HG03139 (cell line): ENCODE measurements around the gene GLYATL1.

ENCODE experiments used
- ATAC-seq: cut with Tn5 transposase; IDR thresholded peaks from one replicate; pipeline ENCODE4 v1.9.1; 2021; ENCODE audit not compliant: unreplicated experiment

The GLYATL1 gene

GRCh38 chr11:58926251-58926650, 13.0 kb upstream of the GLYATL1 start:
- ATAC-seq, result no peak

- ATAC-seq, result no peak
Observed at GRCh38 chr11:58926695-58927094, 12.6 kb upstream of the GLYATL1 start.

GRCh38 chr11:58927393-58928106, 11.7 kb upstream of the GLYATL1 start:
- no peak for ATAC-seq

- ATAC-seq, result no peak
Observed at GRCh38 chr11:58928107-58928499, 11.2 kb upstream of the GLYATL1 start.

GRCh38 chr11:58928691-58929090, 10.6 kb upstream of the GLYATL1 start:
- no peak for ATAC-seq

GRCh38 chr11:58930926-58931325, 8.4 kb upstream of the GLYATL1 start:
- ATAC-seq, result no peak

GRCh38 chr11:58933661-58934060, 5.6 kb upstream of the GLYATL1 start:
- no peak for ATAC-seq

GRCh38 chr11:58934945-58935513, 4.3 kb upstream of the GLYATL1 start:
- ATAC-seq, result no peak

- no peak for ATAC-seq
Observed at GRCh38 chr11:58938398-58938797, 890 bp upstream of the GLYATL1 start.

- no peak for ATAC-seq
Observed at GRCh38 chr11:58940028-58940427, 740 bp downstream of the GLYATL1 start.

- ATAC-seq, result no peak
Observed at GRCh38 chr11:58941838-58942237, 2.5 kb downstream of the GLYATL1 start.

GRCh38 chr11:58945663-58946062, 6.4 kb downstream of the GLYATL1 start:
- no peak for ATAC-seq

GRCh38 chr11:58949184-58949583, 9.9 kb downstream of the GLYATL1 start:
- ATAC-seq, result no peak

GRCh38 chr11:58957922-58958321, 18.6 kb downstream of the GLYATL1 start:
- ATAC-seq, result no peak

- ATAC-seq, result no peak
Observed at GRCh38 chr11:58958500-58958899, 19.2 kb downstream of the GLYATL1 start.

- no peak for ATAC-seq
Observed at GRCh38 chr11:58963551-58964104, 24.3 kb downstream of the GLYATL1 start.

GRCh38 chr11:58965246-58965985, 26.1 kb downstream of the GLYATL1 start:
- no peak for ATAC-seq

GRCh38 chr11:58968251-58968711, 29.0 kb downstream of the GLYATL1 start:
- no peak for ATAC-seq

GRCh38 chr11:58977470-58977869, 38.2 kb downstream of the GLYATL1 start:
- ATAC-seq, result no peak

GRCh38 chr11:58979222-58979621, 39.9 kb downstream of the GLYATL1 start:
- ATAC-seq, result no peak

- no peak for ATAC-seq
Observed at GRCh38 chr11:58980159-58980843, 41.0 kb downstream of the GLYATL1 start.
